RWPE1 (cell line): ENCODE data around the gene TNFAIP3.
A peak's percentile ranks its signal among the peaks of the same experiment; 100 is the strongest.

Experiments used
- CTCF ChIA-PET: fragments of 350-600 bp; sonication (Branson Sonifier 250); formaldehyde crosslinking; extraction: SDS; loops from one replicate; lab custom pipeline; 2021; lab: Yijun Ruan, JAX
- POLR2A ChIA-PET: fragments of 400-600 bp; formaldehyde crosslinking; extraction: SDS; loops from one replicate; lab custom pipeline; 2020; ENCODE audit warnings: antibody characterized with exemption; ENCODE audit not compliant: low non-redundant PET; lab: Yijun Ruan, JAX
- DNase-seq: peaks from one replicate; pipeline ENCODE4 v3.0.0; 2012; ENCODE audit warnings: low spot score
- H3K27ac ChIP-seq: fragments of 450-650 bp; 2 replicates; pipeline ENCODE4 v1.5.1; 2017
- TF ChIP-seq, protein P1 (sequence below): fragments of 450-650 bp; conservative IDR thresholded peaks from 2 replicates; pipeline ENCODE4 v1.5.1; 2017; ENCODE audit warnings: low read depth, mild to moderate bottlenecking

The TNFAIP3 gene

GRCh38 chr6:137921823-137922222, 54.8 kb downstream of the TNFAIP3 start:
- TF ChIP-seq, protein P1, sequence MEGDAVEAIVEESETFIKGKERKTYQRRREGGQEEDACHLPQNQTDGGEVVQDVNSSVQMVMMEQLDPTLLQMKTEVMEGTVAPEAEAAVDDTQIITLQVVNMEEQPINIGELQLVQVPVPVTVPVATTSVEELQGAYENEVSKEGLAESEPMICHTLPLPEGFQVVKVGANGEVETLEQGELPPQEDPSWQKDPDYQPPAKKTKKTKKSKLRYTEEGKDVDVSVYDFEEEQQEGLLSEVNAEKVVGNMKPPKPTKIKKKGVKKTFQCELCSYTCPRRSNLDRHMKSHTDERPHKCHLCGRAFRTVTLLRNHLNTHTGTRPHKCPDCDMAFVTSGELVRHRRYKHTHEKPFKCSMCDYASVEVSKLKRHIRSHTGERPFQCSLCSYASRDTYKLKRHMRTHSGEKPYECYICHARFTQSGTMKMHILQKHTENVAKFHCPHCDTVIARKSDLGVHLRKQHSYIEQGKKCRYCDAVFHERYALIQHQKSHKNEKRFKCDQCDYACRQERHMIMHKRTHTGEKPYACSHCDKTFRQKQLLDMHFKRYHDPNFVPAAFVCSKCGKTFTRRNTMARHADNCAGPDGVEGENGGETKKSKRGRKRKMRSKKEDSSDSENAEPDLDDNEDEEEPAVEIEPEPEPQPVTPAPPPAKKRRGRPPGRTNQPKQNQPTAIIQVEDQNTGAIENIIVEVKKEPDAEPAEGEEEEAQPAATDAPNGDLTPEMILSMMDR = no peak
- DNase-seq = no peak
- no peak overlapping the region for H3K27ac ChIP-seq
- ChIA-PET POLR2A (no interaction called here), CTCF (interaction anchor here (1.8 kb wide), 1 partner anchor 23 kb away, joined by 5 read pairs; no protein-coding TSS in a partner anchor)

DNA sequence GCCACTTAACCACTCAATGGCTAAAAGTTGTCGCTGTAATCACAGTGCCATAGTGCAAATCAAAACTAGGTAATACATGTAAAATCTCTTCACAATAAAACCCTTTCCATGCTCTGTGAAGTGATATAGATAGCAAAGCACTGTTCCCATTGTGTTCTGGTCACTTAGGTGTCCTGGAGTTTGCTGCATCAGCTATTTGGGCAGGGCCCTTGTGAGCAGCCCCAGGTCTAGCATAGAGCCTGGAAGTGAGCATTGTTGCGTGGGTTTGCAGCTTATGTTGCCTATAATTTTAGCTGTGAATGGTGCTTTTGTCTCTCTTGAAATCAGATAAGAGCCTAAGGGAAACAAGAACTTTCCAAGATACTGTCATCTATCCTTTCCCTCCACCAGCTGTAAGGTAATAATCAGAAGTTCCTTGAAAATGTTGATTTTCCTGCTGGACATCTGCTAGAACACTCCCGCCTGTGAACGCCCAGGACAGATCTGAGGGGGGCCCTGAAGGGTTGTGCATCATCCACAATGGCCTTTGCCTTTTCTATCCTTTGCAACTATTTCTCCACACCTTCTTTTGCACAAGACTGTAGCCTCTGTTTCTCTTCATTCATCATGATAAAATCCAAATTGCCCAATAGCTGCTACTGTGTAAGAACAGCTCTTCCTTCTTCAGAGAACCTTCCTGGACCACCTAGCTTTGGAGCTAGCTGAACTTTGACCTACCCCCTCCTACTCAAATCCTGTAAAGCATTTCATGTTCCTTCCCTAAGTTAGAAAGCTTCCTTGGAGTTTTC, 57.0 kb downstream of the TNFAIP3 start:
- POLR2A ChIA-PET = no interaction called here
- CTCF ChIA-PET = interaction anchor here (0.6 kb wide), 1 partner anchor 11 kb away, joined by 3 read pairs; no protein-coding TSS in a partner anchor
- no peak for DNase-seq
- TF ChIP-seq, protein P1 = no peak
- no peak overlapping the region for H3K27ac ChIP-seq

GRCh38 chr6:137925141-137925698, 58.2 kb downstream of the TNFAIP3 start:
- no peak for DNase-seq
- H3K27ac ChIP-seq = no peak overlapping the region
- TF ChIP-seq, protein P1 = no peak
- ChIA-PET CTCF (no interaction called here), POLR2A (no interaction called here)

- H3K27ac ChIP-seq = no peak overlapping the region
- CTCF ChIA-PET = interaction anchor here (0.6 to 0.8 kb wide), 2 partner anchors 218 to 360 kb away, joined by 3 read pairs; no protein-coding TSS in a partner anchor
- TF ChIP-seq, protein P1 = no peak
- DNase-seq = peak; percentile 92
- POLR2A ChIA-PET = no interaction called here
Observed at GRCh38 chr6:137926207-137926731, 59.2 kb downstream of the TNFAIP3 start.

GRCh38 chr6:137926985-137927384, 59.9 kb downstream of the TNFAIP3 start:
- DNase-seq = no peak
- TF ChIP-seq, protein P1 = no peak
- H3K27ac ChIP-seq = no peak overlapping the region
- ChIA-PET POLR2A (no interaction called here), CTCF (interaction anchor here (0.7 kb wide), 1 partner anchor 20 kb away, joined by 4 read pairs; no protein-coding TSS in a partner anchor)

- TF ChIP-seq, protein P1 = no peak
- POLR2A ChIA-PET = no interaction called here
Observed at GRCh38 chr6:137927777-137928218, 60.7 kb downstream of the TNFAIP3 start.

More at GRCh38 chr6:137927777-137928218, 60.7 kb downstream of the TNFAIP3 start:
- DNase-seq = no peak
- no peak overlapping the region for H3K27ac ChIP-seq
- CTCF ChIA-PET = interaction anchor here (0.7 kb wide), 1 partner anchor 19 kb away, joined by 4 read pairs; no protein-coding TSS in a partner anchor
